IMR-90 (cell line): Measurements from ENCODE around the gene CCDC175. TPM values are rescaled to one million over a fixed set of nuclear protein-coding genes. Genes with fewer than 3 reads are reported as not detected.

Source experiments
- ATAC-seq: fragments of 200-7000 bp; cut with Tn5 transposase; 2 replicates; pipeline ENCODE4 v1.9.1; 2020; ENCODE audit warnings: low read depth, mild to moderate bottlenecking, moderate library complexity
- BruUV-seq: library from RNA; stranded (reverse); fragments of 400-500 nt; replicated peaks from 2 replicates; lab custom pipeline; 2021; lab: Mats Ljungman, UMichigan
- CTCF ChIA-PET: fragments of 300-600 bp; formaldehyde crosslinking; extraction: SDS; loops from one replicate; lab custom pipeline; 2021; ENCODE audit warnings: antibody characterized with exemption; lab: Yijun Ruan, JAX
- POLR2A ChIA-PET: fragments of 300-600 bp; sonication (Branson Sonifier 250); formaldehyde crosslinking; loops from one replicate; lab custom pipeline; 2022; ENCODE audit warnings: antibody characterized with exemption; ENCODE audit not compliant: unreplicated experiment; lab: Charles Lee
- DNase-seq: peaks from one replicate; pipeline ENCODE4 v3.0.0; 2013
- H2AFZ ChIP-seq: replicated peaks from 2 replicates; pipeline ENCODE3; 2013; ENCODE audit warnings: low read length, mild to moderate bottlenecking; ENCODE audit not compliant: poor library complexity
- H2AK5ac ChIP-seq: 2 replicates; pipeline ENCODE4 v1.6.1; 2013; ENCODE audit warnings: low read depth, low read length, inconsistent platforms
- H2AK9ac ChIP-seq: replicated peaks from 2 replicates; pipeline ENCODE3; 2013; ENCODE audit warnings: mild to moderate bottlenecking, low read depth, low read length, moderate library complexity; ENCODE audit not compliant: poor library complexity
- H2BK120ac ChIP-seq: 2 replicates; pipeline ENCODE4 v1.6.1; 2013; ENCODE audit warnings: low read depth, low read length, inconsistent platforms
- H2BK15ac ChIP-seq: 3 replicates; pipeline ENCODE4 v1.6.1; 2013; ENCODE audit warnings: low read depth, low read length, inconsistent platforms
- H2BK20ac ChIP-seq: 2 replicates; pipeline ENCODE4 v1.6.1; 2013; ENCODE audit warnings: low read depth, mild to moderate bottlenecking, inconsistent platforms, low read length, moderate library complexity
- H2BK5ac ChIP-seq: 2 replicates; pipeline ENCODE4 v1.6.1; 2013; ENCODE audit warnings: mild to moderate bottlenecking, low read depth, low read length, inconsistent platforms; ENCODE audit not compliant: poor library complexity, severe bottlenecking
- H3K14ac ChIP-seq: replicated peaks from 2 replicates; pipeline ENCODE4 v1.6.1; 2013; ENCODE audit warnings: low read depth, low read length, inconsistent platforms
- H3K18ac ChIP-seq: 2 replicates; pipeline ENCODE4 v1.6.1; 2013; ENCODE audit warnings: low read depth, low read length, control low read depth
- H3K23ac ChIP-seq: 2 replicates; pipeline ENCODE4 v1.6.1; 2013; ENCODE audit warnings: low read depth, low read length, inconsistent platforms
- H3K27ac ChIP-seq: 2 replicates; pipeline ENCODE4 v1.5.1; 2013; ENCODE audit warnings: mild to moderate bottlenecking, control low read depth, low read length; ENCODE audit not compliant: insufficient read depth
- H3K27me3 ChIP-seq: 2 replicates; pipeline ENCODE4 v1.6.1; 2013; ENCODE audit warnings: low read length; ENCODE audit not compliant: control insufficient read depth, insufficient read depth
- H3K36me3 ChIP-seq: 2 replicates; pipeline ENCODE4 v1.6.1; 2013; ENCODE audit warnings: low read length, mixed read lengths; ENCODE audit not compliant: control insufficient read depth, insufficient read depth
- H3K4ac ChIP-seq: 2 replicates; pipeline ENCODE4 v1.6.1; 2013; ENCODE audit warnings: low read depth, low read length, inconsistent platforms
- H3K4me1 ChIP-seq: 2 replicates; pipeline ENCODE4 v1.6.1; 2013; ENCODE audit warnings: low read length, mixed read lengths; ENCODE audit not compliant: control insufficient read depth, insufficient read depth
- H3K4me2 ChIP-seq: 2 replicates; pipeline ENCODE4 v1.6.1; 2013; ENCODE audit warnings: low read depth, mild to moderate bottlenecking, control low read depth, low read length, moderate library complexity
- H3K4me3 ChIP-seq: 2 replicates; pipeline ENCODE4 v1.5.1; 2013; ENCODE audit warnings: low read depth, mild to moderate bottlenecking, control low read depth, low read length, moderate library complexity; ENCODE audit not compliant: insufficient read depth
- H3K56ac ChIP-seq: 2 replicates; pipeline ENCODE4 v1.6.1; 2013; ENCODE audit warnings: low read length, inconsistent platforms; ENCODE audit not compliant: insufficient read depth; ENCODE audit errors: extremely low read depth
- H3K79me1 ChIP-seq, 2 experiments: 2 replicates each; pipeline ENCODE4 v1.6.1; 2013; ENCODE audit warnings: low read length in 2 of 2, inconsistent platforms in 1 of 2, low read depth in 1 of 2
- H3K9ac ChIP-seq: 2 replicates; pipeline ENCODE4 v1.6.1; 2013; ENCODE audit warnings: low read depth, low read length, control low read depth
- H3K9me1 ChIP-seq: 2 replicates; pipeline ENCODE4 v1.6.1; 2013; ENCODE audit warnings: low read length, inconsistent platforms; ENCODE audit not compliant: insufficient read depth
- H3K9me3 ChIP-seq: 2 replicates; pipeline ENCODE4 v1.6.1; 2013; ENCODE audit warnings: low read length; ENCODE audit not compliant: control insufficient read depth, insufficient read depth
- H4K20me1 ChIP-seq: 2 replicates; pipeline ENCODE4 v1.6.1; 2013; ENCODE audit warnings: low read length, inconsistent platforms; ENCODE audit not compliant: insufficient read depth
- H4K5ac ChIP-seq: 2 replicates; pipeline ENCODE4 v1.6.1; 2013; ENCODE audit warnings: mild to moderate bottlenecking, low read depth, low read length, control low read depth
- H4K8ac ChIP-seq, 2 experiments: 2 replicates each; pipeline ENCODE4 v1.6.1; 2013; ENCODE audit warnings: low read depth in 2 of 2, low read length in 2 of 2, control low read depth in 1 of 2, inconsistent platforms in 1 of 2
- H4K91ac ChIP-seq: 2 replicates; pipeline ENCODE4 v1.6.1; 2013; ENCODE audit warnings: low read depth, low read length, inconsistent platforms; ENCODE audit not compliant: insufficient read depth
- BHLHE40 ChIP-seq: fragments of 150-350 bp; IDR thresholded peaks from 2 replicates; pipeline ENCODE4 v1.6.1; 2016; ENCODE audit warnings: mild to moderate bottlenecking, low read depth, low read length
- CEBPB ChIP-seq: IDR thresholded peaks from 2 replicates; pipeline ENCODE4 v1.6.1; 2012; ENCODE audit warnings: low read depth, low read length, improper control_type of control experiment
- CHD1 ChIP-seq: IDR thresholded peaks from 2 replicates; pipeline ENCODE4 v1.6.1; 2012; ENCODE audit warnings: low read depth, low read length, improper control_type of control experiment
- CTCF ChIP-seq: conservative IDR thresholded peaks from 2 replicates; pipeline ENCODE4 v1.5.1; 2012; ENCODE audit warnings: mild to moderate bottlenecking, low read depth, low read length, improper control_type of control experiment
- ELK1 ChIP-seq: fragments of 150-350 bp; IDR thresholded peaks from 2 replicates; pipeline ENCODE4 v1.6.1; 2016; ENCODE audit warnings: low read depth, mild to moderate bottlenecking, low read length, moderate library complexity, borderline replicate concordance
- FOS ChIP-seq: fragments of 150-350 bp; IDR thresholded peaks from 2 replicates; pipeline ENCODE4 v1.6.1; 2016; ENCODE audit warnings: low read depth, low read length
- MAFK ChIP-seq: IDR thresholded peaks from 2 replicates; pipeline ENCODE4 v1.6.1; 2012; ENCODE audit warnings: low read depth, low read length, improper control_type of control experiment
- MAZ ChIP-seq: IDR thresholded peaks from 2 replicates; pipeline ENCODE4 v1.6.1; 2012; ENCODE audit warnings: low read depth, mild to moderate bottlenecking, low read length, improper control_type of control experiment, moderate library complexity, borderline replicate concordance
- MXI1 ChIP-seq: IDR thresholded peaks from 2 replicates; pipeline ENCODE4 v1.6.1; 2012; ENCODE audit warnings: low read depth, mild to moderate bottlenecking, low read length, moderate library complexity, borderline replicate concordance
- NFE2L2 ChIP-seq: fragments of 150-350 bp; IDR thresholded peaks from 2 replicates; pipeline ENCODE4 v1.6.1; 2016; ENCODE audit warnings: low read depth, mild to moderate bottlenecking, low read length
- POLR2A ChIP-seq: IDR thresholded peaks from 2 replicates; pipeline ENCODE4 v1.6.1; 2012; ENCODE audit warnings: mild to moderate bottlenecking, low read depth, low read length
- RAD21 ChIP-seq: IDR thresholded peaks from 2 replicates; pipeline ENCODE4 v1.6.1; 2012; ENCODE audit warnings: low read length, improper control_type of control experiment
- RCOR1 ChIP-seq: IDR thresholded peaks from 2 replicates; pipeline ENCODE4 v1.6.1; 2012; ENCODE audit warnings: mild to moderate bottlenecking, low read length, improper control_type of control experiment; ENCODE audit not compliant: insufficient replicate concordance
- RFX5 ChIP-seq: IDR thresholded peaks from 2 replicates; pipeline ENCODE4 v1.8.0; 2012; ENCODE audit warnings: low read depth, mild to moderate bottlenecking, low read length, moderate library complexity
- SMC3 ChIP-seq: fragments of 150-350 bp; IDR thresholded peaks from 2 replicates; pipeline ENCODE4 v1.6.1; 2016; ENCODE audit warnings: low read depth, mild to moderate bottlenecking, antibody characterized with exemption, low read length, moderate library complexity
- USF2 ChIP-seq: fragments of 150-350 bp; IDR thresholded peaks from 2 replicates; pipeline ENCODE4 v1.6.1; 2017; ENCODE audit warnings: mild to moderate bottlenecking, antibody characterized with exemption, low read length, low read depth
- WGBS, 2 experiments: methylation state at CpG; one replicate each; pipeline versions ENCODE4 v1.1.5 to v1.1.7; 2013; ENCODE audit warnings: missing lambda C conversion rate in 2 of 2; ENCODE audit not compliant: insufficient read length in 1 of 2; ENCODE audit errors: extremely low coverage in 2 of 2; 5-methylcytosine and 5-hydroxymethylcytosine counted together
- dilution Hi-C: fragments of 300-500 bp; cut with HindIII; formaldehyde crosslinking; loops from one replicate; pipeline ENCODE4 v1.14.3; 2018; ENCODE audit warnings: low sequenced_read_pairs; ENCODE audit not compliant: unreplicated experiment
- in situ Hi-C: fragments of 300-500 bp; cut with MboI; formaldehyde crosslinking; loops from 3 replicates; pipeline ENCODE4 v1.14.3; 2019; ENCODE audit warnings: low sequenced_read_pairs, inconsistent platforms, mixed read lengths
- intact Hi-C: fragments of 100-400 bp; cut with micrococcal nuclease; formaldehyde crosslinking; loops from 2 replicates; pipeline ENCODE4 v1.10.0; 2022
- polyA plus RNA-seq, 3 experiments: library from polyadenylated mRNA; depleted of rRNA; stranded (reverse); fragments of >200 nt; gene quantifications; 2 replicates each; pipeline ENCODE4 v1.2.3, GENCODE V29; 2012; ENCODE audit warnings: low replicate concordance in 1 of 3
- total RNA-seq: library from RNA; depleted of rRNA; stranded (reverse); fragments of >200 nt; gene quantifications from 2 replicates; pipeline ENCODE4 v1.2.3, GENCODE V29; 2012

CCDC175 gene
- total and polyA plus RNA-seq, 2 of the 4 experiments (the other 2 are of a cell fraction): not detected

- intact Hi-C loops: loop anchor here (5.0 kb wide), 1 partner anchor 33 kb away; no protein-coding TSS in a partner anchor
- ChIA-PET CTCF (interaction anchor here (1.5 to 1.6 kb wide), 2 partner anchors 22 to 48 kb away, joined by 3 to 4 read pairs; partner anchors contain the start of gene CCDC175), POLR2A (no interaction called here)
- H2BK15ac ChIP-seq: no peak overlapping the region
- no peak overlapping the region for H3K14ac ChIP-seq
- no peak overlapping the region for H2AK5ac ChIP-seq
- no peak overlapping the region for H3K4me2 ChIP-seq
- H3K79me1 ChIP-seq: no peaks in the 10 kb centered on the region
- H2BK120ac ChIP-seq: no peak overlapping the region
- no peak for TF ChIP-seq MAZ
- no peak for TF ChIP-seq FOS
- TF ChIP-seq MXI1: no peak
- TF ChIP-seq RCOR1: no peak
- no peak for TF ChIP-seq NFE2L2
- no peak for TF ChIP-seq RFX5
- TF ChIP-seq CTCF: no peak
- TF ChIP-seq ELK1: no peak
- no peak for TF ChIP-seq RAD21
- TF ChIP-seq MAFK: no peak
- TF ChIP-seq SMC3: no peak
- TF ChIP-seq CHD1: no peak
- no peak for TF ChIP-seq POLR2A
- no peak for TF ChIP-seq USF2
- no peak for TF ChIP-seq CEBPB
- TF ChIP-seq BHLHE40: no peak
- no peak for ATAC-seq
- no TSS peak for BruUV-seq
- H4K20me1 ChIP-seq: no peaks in the 10 kb centered on the region
- no CpG with 5 or more reads among the region's 2 CpGs for WGBS, 2 experiments
- no peak overlapping the region for H2AK9ac ChIP-seq
- peaks cover 3% of the 10 kb centered on the region; the same call in 1 of the 2 replicates for H3K27me3 ChIP-seq
- no peak overlapping the region for H3K9ac ChIP-seq
- H3K23ac ChIP-seq: no peak overlapping the region
- H3K56ac ChIP-seq: no peak overlapping the region
- no peaks in the 10 kb centered on the region for H3K36me3 ChIP-seq
- H2BK5ac ChIP-seq: no peak overlapping the region
- dilution Hi-C loops: no loop called here
- H4K5ac ChIP-seq: no peak overlapping the region
- H4K8ac ChIP-seq: no peak overlapping the region
- H3K18ac ChIP-seq: no peak overlapping the region
- 0 out of 2 replicates have a peak, but pooled peaks cover 3% of the 10 kb centered on the region for H3K9me1 ChIP-seq
- H4K91ac ChIP-seq: no peak overlapping the region
- H3K9me3 ChIP-seq: no peaks in the 10 kb centered on the region
- H3K4ac ChIP-seq: no peak overlapping the region
- peaks cover 3% of the 10 kb centered on the region for H3K4me1 ChIP-seq
- no peak overlapping the region for H2BK20ac ChIP-seq
- H2AFZ ChIP-seq: no peak overlapping the region
- in situ Hi-C loops: no loop called here
- no peak overlapping the region for H3K4me3 ChIP-seq
- H3K27ac ChIP-seq: no peak overlapping the region
- no peak for DNase-seq
These were observed 47.4 kb downstream of the CCDC175 start for GRCh38 chr14:59529189-59529588.
